HG02798 (cell line): ENCODE measurements around the gene ARHGEF7.
A peak's percentile ranks its signal among the peaks of the same experiment; 100 is the strongest.

Experiments used
- ATAC-seq: cut with Tn5 transposase; IDR thresholded peaks from one replicate; pipeline ENCODE4 v1.9.1; 2021; ENCODE audit warnings: mild to moderate bottlenecking; ENCODE audit not compliant: unreplicated experiment, poor library complexity

ARHGEF7 gene

GRCh38 chr13:111161601-111162600 lies 46.8 kb downstream of the ARHGEF7 start:
- peak; percentile 42 for ATAC-seq

GRCh38 chr13:111165241-111166010 lies 50.3 kb downstream of the ARHGEF7 start:
- ATAC-seq: peak; percentile 67

GRCh38 chr13:111166882-111167675 lies 52.0 kb downstream of the ARHGEF7 start:
- ATAC-seq: no peak

GRCh38 chr13:111168107-111168506 lies 53.0 kb downstream of the ARHGEF7 start:
- no peak for ATAC-seq

- no peak for ATAC-seq
These were observed 56.0 kb downstream of the ARHGEF7 start for GRCh38 chr13:111171112-111171511.

- ATAC-seq: no peak
These were observed 56.5 kb downstream of the ARHGEF7 start for GRCh38 chr13:111171629-111172028.

- no peak for ATAC-seq
These were observed 59.4 kb downstream of the ARHGEF7 start for GRCh38 chr13:111174377-111175114.

GRCh38 chr13:111175372-111175771 lies 60.3 kb downstream of the ARHGEF7 start:
- ATAC-seq: no peak

GRCh38 chr13:111175935-111176334 lies 60.8 kb downstream of the ARHGEF7 start:
- ATAC-seq: no peak

- no peak for ATAC-seq
These were observed 61.3 kb downstream of the ARHGEF7 start for GRCh38 chr13:111176421-111176820.

- no peak for ATAC-seq
These were observed 62.1 kb downstream of the ARHGEF7 start for GRCh38 chr13:111177081-111177711.

- ATAC-seq: no peak
These were observed 62.8 kb downstream of the ARHGEF7 start for GRCh38 chr13:111177921-111178320.

- no peak for ATAC-seq
These were observed 63.3 kb downstream of the ARHGEF7 start for GRCh38 chr13:111178402-111178801.

- ATAC-seq: no peak
These were observed 65.0 kb downstream of the ARHGEF7 start for GRCh38 chr13:111179908-111180760.

GRCh38 chr13:111181977-111182376 lies 66.9 kb downstream of the ARHGEF7 start:
- ATAC-seq: no peak

GRCh38 chr13:111183087-111183645 lies 68.1 kb downstream of the ARHGEF7 start:
- ATAC-seq: no peak

GRCh38 chr13:111183959-111184358 lies 68.8 kb downstream of the ARHGEF7 start:
- no peak for ATAC-seq
